ENCODE data around the gene LPAR6. TPM values are rescaled to one million over a fixed set of nuclear protein-coding genes. Genes with fewer than 3 reads are reported as not detected.

LPAR6 gene
- total RNA-seq, 1 experiment from 2014 or later: 3.9 TPM

GRCh38 chr13:48386816-48387215 is 26.1 kb downstream of the LPAR6 start:
- H3K4me1 Mint-ChIP-seq: no peaks in the 10 kb centered on the region
- ATAC-seq: no peak
- POLR2A ChIA-PET: no interaction called here
- DNase-seq (ENCODE audit: low spot score): no peak
- H3K27ac Mint-ChIP-seq: no peak overlapping the region
- no peaks in the 10 kb centered on the region for H3K27me3 Mint-ChIP-seq (ENCODE audit: low read depth)
- TF ChIP-seq ZNF416 (CRISPR knock-in tag; IDR thresholded peaks at IDR 0.05) (no peak), SOX15 (CRISPR knock-in tag; IDR thresholded peaks at IDR 0.05) (no peak), ZNF263 (CRISPR knock-in tag; IDR thresholded peaks at IDR 0.05; ENCODE audit: low read depth) (no peak), NFYB (CRISPR knock-in tag; conservative IDR thresholded peaks at IDR 0.05; ENCODE audit: low read depth) (no peak), FOXP1 (CRISPR knock-in tag; IDR thresholded peaks at IDR 0.05; ENCODE audit: borderline replicate concordance) (no peak), ATF1 (CRISPR knock-in tag; IDR thresholded peaks at IDR 0.05) (no peak), CBFB (CRISPR knock-in tag; IDR thresholded peaks at IDR 0.05; ENCODE audit: low read depth) (no peak), NR3C1 (CRISPR knock-in tag; conservative IDR thresholded peaks at IDR 0.05; ENCODE audit: low read depth) (no peak)
- TF ChIP-seq, protein P1, sequence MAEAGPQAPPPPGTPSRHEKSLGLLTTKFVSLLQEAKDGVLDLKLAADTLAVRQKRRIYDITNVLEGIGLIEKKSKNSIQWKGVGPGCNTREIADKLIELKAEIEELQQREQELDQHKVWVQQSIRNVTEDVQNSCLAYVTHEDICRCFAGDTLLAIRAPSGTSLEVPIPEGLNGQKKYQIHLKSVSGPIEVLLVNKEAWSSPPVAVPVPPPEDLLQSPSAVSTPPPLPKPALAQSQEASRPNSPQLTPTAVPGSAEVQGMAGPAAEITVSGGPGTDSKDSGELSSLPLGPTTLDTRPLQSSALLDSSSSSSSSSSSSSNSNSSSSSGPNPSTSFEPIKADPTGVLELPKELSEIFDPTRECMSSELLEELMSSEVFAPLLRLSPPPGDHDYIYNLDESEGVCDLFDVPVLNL (CRISPR knock-in tag; IDR thresholded peaks at IDR 0.05; ENCODE audit: borderline replicate concordance, low read depth): no peak
- TF ChIP-seq, protein P2, sequence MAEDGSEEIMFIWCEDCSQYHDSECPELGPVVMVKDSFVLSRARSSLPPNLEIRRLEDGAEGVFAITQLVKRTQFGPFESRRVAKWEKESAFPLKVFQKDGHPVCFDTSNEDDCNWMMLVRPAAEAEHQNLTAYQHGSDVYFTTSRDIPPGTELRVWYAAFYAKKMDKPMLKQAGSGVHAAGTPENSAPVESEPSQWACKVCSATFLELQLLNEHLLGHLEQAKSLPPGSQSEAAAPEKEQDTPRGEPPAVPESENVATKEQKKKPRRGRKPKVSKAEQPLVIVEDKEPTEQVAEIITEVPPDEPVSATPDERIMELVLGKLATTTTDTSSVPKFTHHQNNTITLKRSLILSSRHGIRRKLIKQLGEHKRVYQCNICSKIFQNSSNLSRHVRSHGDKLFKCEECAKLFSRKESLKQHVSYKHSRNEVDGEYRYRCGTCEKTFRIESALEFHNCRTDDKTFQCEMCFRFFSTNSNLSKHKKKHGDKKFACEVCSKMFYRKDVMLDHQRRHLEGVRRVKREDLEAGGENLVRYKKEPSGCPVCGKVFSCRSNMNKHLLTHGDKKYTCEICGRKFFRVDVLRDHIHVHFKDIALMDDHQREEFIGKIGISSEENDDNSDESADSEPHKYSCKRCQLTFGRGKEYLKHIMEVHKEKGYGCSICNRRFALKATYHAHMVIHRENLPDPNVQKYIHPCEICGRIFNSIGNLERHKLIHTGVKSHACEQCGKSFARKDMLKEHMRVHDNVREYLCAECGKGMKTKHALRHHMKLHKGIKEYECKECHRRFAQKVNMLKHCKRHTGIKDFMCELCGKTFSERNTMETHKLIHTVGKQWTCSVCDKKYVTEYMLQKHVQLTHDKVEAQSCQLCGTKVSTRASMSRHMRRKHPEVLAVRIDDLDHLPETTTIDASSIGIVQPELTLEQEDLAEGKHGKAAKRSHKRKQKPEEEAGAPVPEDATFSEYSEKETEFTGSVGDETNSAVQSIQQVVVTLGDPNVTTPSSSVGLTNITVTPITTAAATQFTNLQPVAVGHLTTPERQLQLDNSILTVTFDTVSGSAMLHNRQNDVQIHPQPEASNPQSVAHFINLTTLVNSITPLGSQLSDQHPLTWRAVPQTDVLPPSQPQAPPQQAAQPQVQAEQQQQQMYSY (CRISPR knock-in tag; IDR thresholded peaks at IDR 0.05): no peak
- TF ChIP-seq, protein P3, sequence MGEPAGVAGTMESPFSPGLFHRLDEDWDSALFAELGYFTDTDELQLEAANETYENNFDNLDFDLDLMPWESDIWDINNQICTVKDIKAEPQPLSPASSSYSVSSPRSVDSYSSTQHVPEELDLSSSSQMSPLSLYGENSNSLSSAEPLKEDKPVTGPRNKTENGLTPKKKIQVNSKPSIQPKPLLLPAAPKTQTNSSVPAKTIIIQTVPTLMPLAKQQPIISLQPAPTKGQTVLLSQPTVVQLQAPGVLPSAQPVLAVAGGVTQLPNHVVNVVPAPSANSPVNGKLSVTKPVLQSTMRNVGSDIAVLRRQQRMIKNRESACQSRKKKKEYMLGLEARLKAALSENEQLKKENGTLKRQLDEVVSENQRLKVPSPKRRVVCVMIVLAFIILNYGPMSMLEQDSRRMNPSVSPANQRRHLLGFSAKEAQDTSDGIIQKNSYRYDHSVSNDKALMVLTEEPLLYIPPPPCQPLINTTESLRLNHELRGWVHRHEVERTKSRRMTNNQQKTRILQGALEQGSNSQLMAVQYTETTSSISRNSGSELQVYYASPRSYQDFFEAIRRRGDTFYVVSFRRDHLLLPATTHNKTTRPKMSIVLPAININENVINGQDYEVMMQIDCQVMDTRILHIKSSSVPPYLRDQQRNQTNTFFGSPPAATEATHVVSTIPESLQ (CRISPR knock-in tag; IDR thresholded peaks at IDR 0.05): no peak
- CTCF ChIA-PET: interaction anchor here (1.2 kb wide), 1 partner anchor 292 kb away, joined by 3 read pairs; the partner anchor contains the start of gene MED4
- no peak overlapping the region for H3K4me3 Mint-ChIP-seq
- H3K9me3 Mint-ChIP-seq: no peaks in the 10 kb centered on the region
- no peaks in the 10 kb centered on the region for H3K36me3 Mint-ChIP-seq

GRCh38 chr13:48383384-48383783 is 29.5 kb downstream of the LPAR6 start:
- ChIA-PET POLR2A (no interaction called here), CTCF (no interaction called here)
- Mint-ChIP-seq H3K4me3 (no peak overlapping the region), H3K4me1 (no peaks in the 10 kb centered on the region), H3K9me3 (peaks cover 2% of the 10 kb centered on the region; the same call in 1 of the 2 replicates), H3K36me3 (peaks cover 3% of the 10 kb centered on the region), H3K27ac (no peak overlapping the region), H3K27me3 (ENCODE audit: low read depth) (no peaks in the 10 kb centered on the region)
- ATAC-seq: no peak
- no peak for DNase-seq (ENCODE audit: low spot score)
- TF ChIP-seq GTF2I (CRISPR knock-in tag; conservative IDR thresholded peaks at IDR 0.05): no peak
- TF ChIP-seq, protein P4, sequence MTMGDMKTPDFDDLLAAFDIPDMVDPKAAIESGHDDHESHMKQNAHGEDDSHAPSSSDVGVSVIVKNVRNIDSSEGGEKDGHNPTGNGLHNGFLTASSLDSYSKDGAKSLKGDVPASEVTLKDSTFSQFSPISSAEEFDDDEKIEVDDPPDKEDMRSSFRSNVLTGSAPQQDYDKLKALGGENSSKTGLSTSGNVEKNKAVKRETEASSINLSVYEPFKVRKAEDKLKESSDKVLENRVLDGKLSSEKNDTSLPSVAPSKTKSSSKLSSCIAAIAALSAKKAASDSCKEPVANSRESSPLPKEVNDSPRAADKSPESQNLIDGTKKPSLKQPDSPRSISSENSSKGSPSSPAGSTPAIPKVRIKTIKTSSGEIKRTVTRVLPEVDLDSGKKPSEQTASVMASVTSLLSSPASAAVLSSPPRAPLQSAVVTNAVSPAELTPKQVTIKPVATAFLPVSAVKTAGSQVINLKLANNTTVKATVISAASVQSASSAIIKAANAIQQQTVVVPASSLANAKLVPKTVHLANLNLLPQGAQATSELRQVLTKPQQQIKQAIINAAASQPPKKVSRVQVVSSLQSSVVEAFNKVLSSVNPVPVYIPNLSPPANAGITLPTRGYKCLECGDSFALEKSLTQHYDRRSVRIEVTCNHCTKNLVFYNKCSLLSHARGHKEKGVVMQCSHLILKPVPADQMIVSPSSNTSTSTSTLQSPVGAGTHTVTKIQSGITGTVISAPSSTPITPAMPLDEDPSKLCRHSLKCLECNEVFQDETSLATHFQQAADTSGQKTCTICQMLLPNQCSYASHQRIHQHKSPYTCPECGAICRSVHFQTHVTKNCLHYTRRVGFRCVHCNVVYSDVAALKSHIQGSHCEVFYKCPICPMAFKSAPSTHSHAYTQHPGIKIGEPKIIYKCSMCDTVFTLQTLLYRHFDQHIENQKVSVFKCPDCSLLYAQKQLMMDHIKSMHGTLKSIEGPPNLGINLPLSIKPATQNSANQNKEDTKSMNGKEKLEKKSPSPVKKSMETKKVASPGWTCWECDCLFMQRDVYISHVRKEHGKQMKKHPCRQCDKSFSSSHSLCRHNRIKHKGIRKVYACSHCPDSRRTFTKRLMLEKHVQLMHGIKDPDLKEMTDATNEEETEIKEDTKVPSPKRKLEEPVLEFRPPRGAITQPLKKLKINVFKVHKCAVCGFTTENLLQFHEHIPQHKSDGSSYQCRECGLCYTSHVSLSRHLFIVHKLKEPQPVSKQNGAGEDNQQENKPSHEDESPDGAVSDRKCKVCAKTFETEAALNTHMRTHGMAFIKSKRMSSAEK (CRISPR knock-in tag; IDR thresholded peaks at IDR 0.05; ENCODE audit: borderline replicate concordance): no peak
- TF ChIP-seq ZNF219 (CRISPR knock-in tag; IDR thresholded peaks at IDR 0.05; ENCODE audit: borderline replicate concordance): no peak
- TF ChIP-seq HMGXB4 (CRISPR knock-in tag; IDR thresholded peaks at IDR 0.05): no peak
- TF ChIP-seq GRHL2 (CRISPR knock-in tag; IDR thresholded peaks at IDR 0.05; ENCODE audit: insufficient replicate concordance, severe bottlenecking): no peak
- TF ChIP-seq, protein P5, sequence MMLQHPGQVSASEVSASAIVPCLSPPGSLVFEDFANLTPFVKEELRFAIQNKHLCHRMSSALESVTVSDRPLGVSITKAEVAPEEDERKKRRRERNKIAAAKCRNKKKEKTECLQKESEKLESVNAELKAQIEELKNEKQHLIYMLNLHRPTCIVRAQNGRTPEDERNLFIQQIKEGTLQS (CRISPR knock-in tag; conservative IDR thresholded peaks at IDR 0.05): no peak
- TF ChIP-seq ZNF232 (CRISPR knock-in tag; IDR thresholded peaks at IDR 0.05): no peak
- no peak for TF ChIP-seq NFE2L1 (CRISPR knock-in tag; IDR thresholded peaks at IDR 0.05)
- TF ChIP-seq, protein P3 (CRISPR knock-in tag; IDR thresholded peaks at IDR 0.05): no peak
- TF ChIP-seq ZNF263 (CRISPR knock-in tag; IDR thresholded peaks at IDR 0.05; ENCODE audit: low read depth): no peak

Data from WTC11 (cell line).